NCI-H446 (cell line): ENCODE measurements around the gene MAPK1IP1L.
A peak's percentile ranks its signal among the peaks of the same experiment; 100 is the strongest.
"Not testable (repeated sequence)": the region's sequence is repeated elsewhere in the genome, so short reads cannot be mapped to it uniquely, and the experiment has no call there.

Experiments
- DNase-seq, 2 experiments: peaks; one replicate each; lab custom pipeline; 2025; lab: John Stamatoyannopoulos, UW

MAPK1IP1L gene

GRCh38 chr14:55054098-55054497 is 2.7 kb downstream of the MAPK1IP1L start:
- no peak for DNase-seq

GRCh38 chr14:55057919-55058318 is 6.5 kb downstream of the MAPK1IP1L start:
- no peak for DNase-seq

GRCh38 chr14:55059333-55059732 is 7.9 kb downstream of the MAPK1IP1L start:
- DNase-seq = no peak

- peak; percentile 84 to 95 for DNase-seq
Observed at GRCh38 chr14:55062517-55063351, 11.3 kb downstream of the MAPK1IP1L start.

GRCh38 chr14:55064896-55065295 is 13.4 kb downstream of the MAPK1IP1L start:
- not testable (repeated sequence) for DNase-seq

- DNase-seq = no peak
Observed at GRCh38 chr14:55065411-55065810, 14.0 kb downstream of the MAPK1IP1L start.

- DNase-seq = no peak
Observed at GRCh38 chr14:55066223-55066622, 14.8 kb downstream of the MAPK1IP1L start.

GRCh38 chr14:55070981-55071411 is 19.5 kb downstream of the MAPK1IP1L start:
- DNase-seq = no peak

- DNase-seq = peak in 1 of 2 experiments; percentile 18
Observed at GRCh38 chr14:55071870-55072640, 20.6 kb downstream of the MAPK1IP1L start.

- no peak for DNase-seq
Observed at GRCh38 chr14:55073856-55074255, 22.4 kb downstream of the MAPK1IP1L start.

- DNase-seq = no peak
Observed at GRCh38 chr14:55074662-55075061, 23.2 kb downstream of the MAPK1IP1L start.

- no peak for DNase-seq
Observed at GRCh38 chr14:55075628-55076175, 24.3 kb downstream of the MAPK1IP1L start.

- DNase-seq = no peak
Observed at GRCh38 chr14:55077170-55078151, 26.0 kb downstream of the MAPK1IP1L start.

GRCh38 chr14:55079961-55080360 is 28.5 kb downstream of the MAPK1IP1L start:
- not testable (repeated sequence) for DNase-seq

- DNase-seq = no peak
Observed at GRCh38 chr14:55084401-55085059, 33.1 kb downstream of the MAPK1IP1L start.

- DNase-seq = no peak
Observed at GRCh38 chr14:55085060-55085660, 33.7 kb downstream of the MAPK1IP1L start.

GRCh38 chr14:55086938-55087337 is 35.5 kb downstream of the MAPK1IP1L start:
- no peak for DNase-seq

- DNase-seq = no peak
Observed at GRCh38 chr14:55088356-55088755, 36.9 kb downstream of the MAPK1IP1L start.

- no peak for DNase-seq
Observed at GRCh38 chr14:55092341-55092740, 40.9 kb downstream of the MAPK1IP1L start.
